Glomerular visceral epithelial cell (primary cell): ENCODE data around the gene IL22RA1.

ENCODE experiments used
- DNase-seq: peaks from one replicate; pipeline ENCODE4 v3.0.0-alpha.2; 2016; ENCODE audit errors: extremely low spot score

Gene IL22RA1

GRCh38 chr1:24142546-24143534 lies at the start of gene IL22RA1:
TSS of gene IL22RA1 (minus strand) at chr1:24143140. CDS start at chr1:24143082, 58 bp downstream.
- DNase-seq = peak; percentile 39

- DNase-seq = peak; percentile 26
Measured at GRCh38 chr1:24191860-24192259, 48.9 kb upstream of the IL22RA1 start.

GRCh38 chr1:24190983-24191461 lies 48.1 kb upstream of the IL22RA1 start:
- no peak for DNase-seq

GRCh38 chr1:24189528-24189927 lies 46.6 kb upstream of the IL22RA1 start:
- DNase-seq = no peak

- DNase-seq = peak; percentile 66
Measured at GRCh38 chr1:24186993-24187790, 44.3 kb upstream of the IL22RA1 start, which contains the start of gene IFNLR1. TSS of gene IFNLR1 (minus strand) at chr1:24187289. CDS start at chr1:24187248, 41 bp downstream.

GRCh38 chr1:24186711-24186992 lies 43.7 kb upstream of the IL22RA1 start:
- no peak for DNase-seq

GRCh38 chr1:24186031-24186710 lies 43.2 kb upstream of the IL22RA1 start:
- DNase-seq = no peak

- no peak for DNase-seq
Measured at GRCh38 chr1:24185076-24185475, 42.1 kb upstream of the IL22RA1 start.

GRCh38 chr1:24182061-24182460 lies 39.1 kb upstream of the IL22RA1 start:
- DNase-seq = no peak

- no peak for DNase-seq
Measured at GRCh38 chr1:24181619-24182018, 38.7 kb upstream of the IL22RA1 start.

GRCh38 chr1:24180676-24181075 lies 37.7 kb upstream of the IL22RA1 start:
- no peak for DNase-seq

GRCh38 chr1:24179251-24179840 lies 36.4 kb upstream of the IL22RA1 start:
- no peak for DNase-seq

GRCh38 chr1:24178407-24178806 lies 35.5 kb upstream of the IL22RA1 start:
- DNase-seq = no peak

GRCh38 chr1:24177161-24177560 lies 34.2 kb upstream of the IL22RA1 start:
- no peak for DNase-seq

GRCh38 chr1:24175033-24175755 lies 32.3 kb upstream of the IL22RA1 start:
- no peak for DNase-seq

- DNase-seq = no peak
Measured at GRCh38 chr1:24173638-24174575, 31.0 kb upstream of the IL22RA1 start.

- no peak for DNase-seq
Measured at GRCh38 chr1:24172598-24172997, 29.7 kb upstream of the IL22RA1 start.

- DNase-seq = no peak
Measured at GRCh38 chr1:24169286-24169685, 26.3 kb upstream of the IL22RA1 start.

GRCh38 chr1:24168245-24168644 lies 25.3 kb upstream of the IL22RA1 start:
- DNase-seq = no peak

GRCh38 chr1:24167008-24167407 lies 24.1 kb upstream of the IL22RA1 start:
- DNase-seq = no peak
